Measurements from ENCODE around the gene SLC25A28. TPM values are rescaled to one million over a fixed set of nuclear protein-coding genes. Genes with fewer than 3 reads are reported as not detected.

The SLC25A28 gene
- total and polyA plus RNA-seq, 2 donors (not counting 1 experiment from before 2014, with no cell fraction given), result 96.4 to 224 TPM

DNA sequence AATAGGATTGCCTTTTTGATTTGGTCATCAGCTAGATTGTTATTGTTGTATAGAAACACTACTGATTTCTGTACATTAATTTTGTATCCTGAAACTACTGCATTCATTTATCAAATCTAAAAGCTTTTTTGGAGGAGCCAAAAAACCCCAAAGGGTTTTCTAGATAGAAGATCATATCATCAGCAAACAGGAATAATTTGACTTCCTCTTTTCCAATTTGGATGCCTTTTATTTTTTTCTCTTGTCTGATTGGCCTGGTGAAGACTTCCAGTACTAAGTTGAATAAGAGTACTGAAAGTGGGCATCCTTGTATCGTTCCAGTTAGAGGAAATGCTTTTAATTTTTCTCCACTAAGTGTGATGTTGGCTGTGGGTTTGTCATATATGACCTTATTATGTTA, 28.5 kb upstream of the SLC25A28 start:
- no peak overlapping the region for H2AFZ ChIP-seq (ENCODE audit: insufficient read depth, low read depth, low read length, poor library complexity, severe bottlenecking)
- WGBS (ENCODE audit: insufficient coverage), result no CpG with 5 or more reads among the region's 1 CpG
- no peak overlapping the region for H3K27ac Mint-ChIP-seq
- no peak overlapping the region for H3K27ac ChIP-seq (ENCODE audit: low read length in 2 of 2)
- no peaks in the 10 kb centered on the region for H3K4me1 ChIP-seq (ENCODE audit: control insufficient read depth in 2 of 2, insufficient read depth in 2 of 2, low read length in 2 of 2)
- peaks cover 2% of the 10 kb centered on the region for H3K9me3 Mint-ChIP-seq (ENCODE audit: insufficient read depth)
- no peak for DNase-seq
- no peaks in the 10 kb centered on the region for H3K4me1 Mint-ChIP-seq
- no peak overlapping the region for H3K4me3 ChIP-seq (ENCODE audit: control extremely low read depth in 1 of 5, extremely low read depth in 1 of 5, insufficient read depth in 1 of 5, low read depth in 2 of 5, low read length in 4 of 5)
- H3K9me3 ChIP-seq (ENCODE audit: control extremely low read depth in 1 of 3, control insufficient read depth in 2 of 3, insufficient read depth in 1 of 3, low read length in 2 of 3), result no peaks in the 10 kb centered on the region
- H3K36me3 ChIP-seq (replicated peaks in 1 of 2; ENCODE audit: control extremely low read depth in 1 of 2, control insufficient read depth in 1 of 2, extremely low read depth in 1 of 2, insufficient read depth in 2 of 2, low read length in 1 of 2), result no peaks in the 10 kb centered on the region
- H3K27me3 ChIP-seq (replicated peaks in 1 of 4; ENCODE audit: control extremely low read depth in 1 of 4, control insufficient read depth in 3 of 4, insufficient read depth in 4 of 4, low read length in 3 of 4), result peaks cover 0 to 8% (median 1%) of the 10 kb centered on the region in 4 experiments
- no peak for TF ChIP-seq EZH2 (IDR thresholded peaks at IDR 0.05; ENCODE audit: borderline replicate concordance, insufficient read depth, low read depth, low read length, poor library complexity, severe bottlenecking)
- TF ChIP-seq, protein P1, sequence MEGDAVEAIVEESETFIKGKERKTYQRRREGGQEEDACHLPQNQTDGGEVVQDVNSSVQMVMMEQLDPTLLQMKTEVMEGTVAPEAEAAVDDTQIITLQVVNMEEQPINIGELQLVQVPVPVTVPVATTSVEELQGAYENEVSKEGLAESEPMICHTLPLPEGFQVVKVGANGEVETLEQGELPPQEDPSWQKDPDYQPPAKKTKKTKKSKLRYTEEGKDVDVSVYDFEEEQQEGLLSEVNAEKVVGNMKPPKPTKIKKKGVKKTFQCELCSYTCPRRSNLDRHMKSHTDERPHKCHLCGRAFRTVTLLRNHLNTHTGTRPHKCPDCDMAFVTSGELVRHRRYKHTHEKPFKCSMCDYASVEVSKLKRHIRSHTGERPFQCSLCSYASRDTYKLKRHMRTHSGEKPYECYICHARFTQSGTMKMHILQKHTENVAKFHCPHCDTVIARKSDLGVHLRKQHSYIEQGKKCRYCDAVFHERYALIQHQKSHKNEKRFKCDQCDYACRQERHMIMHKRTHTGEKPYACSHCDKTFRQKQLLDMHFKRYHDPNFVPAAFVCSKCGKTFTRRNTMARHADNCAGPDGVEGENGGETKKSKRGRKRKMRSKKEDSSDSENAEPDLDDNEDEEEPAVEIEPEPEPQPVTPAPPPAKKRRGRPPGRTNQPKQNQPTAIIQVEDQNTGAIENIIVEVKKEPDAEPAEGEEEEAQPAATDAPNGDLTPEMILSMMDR (IDR thresholded peaks at IDR 0.05), result no peak
- no peaks in the 10 kb centered on the region for H4K20me1 ChIP-seq (ENCODE audit: control insufficient read depth, insufficient read depth, low read length, poor library complexity, severe bottlenecking)
- ChIA-PET CTCF (interaction anchor here (1.1 kb wide), 1 partner anchor 18 kb away, joined by 3 read pairs; no protein-coding TSS in a partner anchor), POLR2A (no interaction called here)
- no peak overlapping the region for H3K4me2 ChIP-seq (replicated peaks; ENCODE audit: low read depth, low read length, poor library complexity, severe bottlenecking)
- peaks cover 54% of the 10 kb centered on the region for H3K27me3 Mint-ChIP-seq
- no peak overlapping the region for H3K4me3 Mint-ChIP-seq
- H3K79me2 ChIP-seq (ENCODE audit: control insufficient read depth, insufficient read depth, low read length), result no peaks in the 10 kb centered on the region
- intact Hi-C loops (cut with micrococcal nuclease), result no loop called here
- no peak overlapping the region for H3K9ac ChIP-seq (ENCODE audit: low read length)
- no peak for ATAC-seq (ENCODE audit: low read depth)

DNA sequence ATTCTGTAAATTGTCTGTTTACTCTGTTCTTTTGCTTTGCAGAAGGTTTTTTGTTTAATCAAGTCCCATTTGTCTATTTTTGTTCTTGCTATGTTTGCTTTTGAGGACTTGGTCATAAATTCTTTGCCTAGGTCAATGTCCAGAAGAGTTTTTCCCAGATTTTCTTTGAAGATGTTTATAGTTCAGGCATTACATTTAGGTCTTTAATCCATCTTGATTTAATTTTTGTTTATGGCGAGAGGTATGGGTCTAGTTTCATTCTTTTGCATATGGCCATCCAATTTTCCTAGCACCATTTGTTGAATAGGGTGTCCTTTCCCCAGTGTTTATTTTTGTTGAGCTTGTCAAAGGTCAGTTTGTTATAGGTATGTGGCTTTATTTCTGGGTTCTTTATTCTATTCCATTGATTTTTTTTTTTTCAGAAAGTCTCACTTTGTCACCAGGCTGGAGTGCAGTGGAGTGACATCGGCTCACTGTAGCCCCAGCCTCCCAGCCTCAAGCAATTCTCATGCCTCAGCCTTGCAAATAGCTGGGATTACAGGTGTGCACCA, 27.4 kb upstream of the SLC25A28 start:
- Mint-ChIP-seq H3K4me3 (no peak overlapping the region), H3K4me1 (no peaks in the 10 kb centered on the region), H3K27me3 (peaks cover 48% of the 10 kb centered on the region), H3K27ac (no peak overlapping the region), H3K9me3 (ENCODE audit: insufficient read depth) (peaks cover 2% of the 10 kb centered on the region)
- POLR2A ChIA-PET, result interaction anchor here (0.6 kb wide), 1 partner anchor 14 kb away, joined by 4 read pairs; no protein-coding TSS in a partner anchor
- 100% methylated on average over 1 of the region's 2 CpGs for WGBS (ENCODE audit: insufficient coverage)
- intact Hi-C loops (cut with micrococcal nuclease), result no loop called here
- Histone ChIP-seq H3K4me1 (ENCODE audit: control insufficient read depth in 2 of 2, insufficient read depth in 2 of 2, low read length in 2 of 2) (no peaks in the 10 kb centered on the region), H2AFZ (ENCODE audit: insufficient read depth, low read depth, low read length, poor library complexity, severe bottlenecking) (no peak overlapping the region), H4K20me1 (ENCODE audit: control insufficient read depth, insufficient read depth, low read length, poor library complexity, severe bottlenecking) (no peaks in the 10 kb centered on the region), H3K9me3 (ENCODE audit: control extremely low read depth in 1 of 3, control insufficient read depth in 2 of 3, insufficient read depth in 1 of 3, low read length in 2 of 3) (no peaks in the 10 kb centered on the region), H3K27me3 (replicated peaks in 1 of 4; ENCODE audit: control extremely low read depth in 1 of 4, control insufficient read depth in 3 of 4, insufficient read depth in 4 of 4, low read length in 3 of 4) (peaks cover 0 to 8% (median 1%) of the 10 kb centered on the region in 4 experiments), H3K79me2 (ENCODE audit: control insufficient read depth, insufficient read depth, low read length) (no peaks in the 10 kb centered on the region), H3K4me3 (ENCODE audit: control extremely low read depth in 1 of 5, extremely low read depth in 1 of 5, insufficient read depth in 1 of 5, low read depth in 2 of 5, low read length in 4 of 5) (no peak overlapping the region), H3K9ac (ENCODE audit: low read length) (no peak overlapping the region), H3K4me2 (replicated peaks; ENCODE audit: low read depth, low read length, poor library complexity, severe bottlenecking) (no peak overlapping the region), H3K27ac (ENCODE audit: low read length in 2 of 2) (no peak overlapping the region), H3K36me3 (replicated peaks in 1 of 2; ENCODE audit: control extremely low read depth in 1 of 2, control insufficient read depth in 1 of 2, extremely low read depth in 1 of 2, insufficient read depth in 2 of 2, low read length in 1 of 2) (no peaks in the 10 kb centered on the region)
- TF ChIP-seq, protein P1 (IDR thresholded peaks at IDR 0.05), result no peak
- TF ChIP-seq EZH2 (IDR thresholded peaks at IDR 0.05; ENCODE audit: borderline replicate concordance, insufficient read depth, low read depth, low read length, poor library complexity, severe bottlenecking), result no peak
- CTCF ChIA-PET, result interaction anchor here (1.1 kb wide), 1 partner anchor 17 kb away, joined by 3 read pairs; no protein-coding TSS in a partner anchor
- ATAC-seq (ENCODE audit: low read depth) (no peak), DNase-seq (no peak)
